Measurements from ENCODE around the gene GPA33.

DNA sequence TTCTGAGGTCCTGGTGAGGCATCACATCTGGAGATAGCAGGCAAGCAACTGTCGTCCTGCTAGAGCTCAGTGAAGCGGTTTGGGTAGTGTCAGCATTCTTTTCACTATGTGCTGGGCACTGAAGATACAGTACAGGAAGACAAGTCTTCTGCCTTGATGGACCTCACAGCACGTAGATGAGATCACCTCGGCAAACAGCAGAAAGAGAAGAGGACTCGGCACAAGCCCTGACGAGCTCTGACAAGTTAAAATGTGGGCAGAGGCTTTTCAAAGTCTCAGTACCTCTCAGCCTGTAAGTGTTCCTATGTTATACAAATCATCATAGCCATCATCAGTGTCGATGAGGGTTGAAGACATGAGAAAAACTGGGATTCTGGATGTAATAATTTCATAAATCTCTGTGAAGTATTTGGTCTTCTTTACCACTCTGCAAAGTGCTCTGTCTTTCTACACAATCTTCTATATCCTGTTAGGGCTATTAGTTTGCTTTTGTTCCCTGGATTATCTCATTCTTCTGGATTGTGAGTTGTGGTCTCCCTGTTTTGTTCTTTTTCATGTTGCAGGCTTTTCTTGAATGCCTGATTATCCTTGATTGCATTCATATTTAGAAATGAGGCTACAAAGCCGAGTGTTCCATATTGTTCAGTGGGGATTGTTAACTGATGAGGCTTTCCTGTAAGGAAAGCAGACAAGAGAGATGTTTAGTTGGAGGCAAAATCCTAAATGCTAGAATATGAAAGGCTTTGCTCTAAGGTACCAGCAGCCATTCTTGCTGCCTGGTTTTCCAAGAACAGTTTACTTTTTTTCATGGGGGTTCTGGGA lies 76.9 kb downstream of the GPA33 start:
- TF ChIP-seq SPI1 (IDR thresholded peaks at IDR 0.05; ENCODE audit: low read depth, low read length): no peak
- TF ChIP-seq POLR2A (IDR thresholded peaks at IDR 0.05; ENCODE audit: low read depth, low read length): no peak
